Panc1 (cell line): ENCODE data around the gene LITAF. TPM values are rescaled to one million over a fixed set of nuclear protein-coding genes. Genes with fewer than 3 reads are reported as not detected.

Experiments
- ATAC-seq: fragments of 200-7000 bp; cut with Tn5 transposase; 2 replicates; pipeline ENCODE4 v1.9.1; 2020; ENCODE audit warnings: mild to moderate bottlenecking, moderate library complexity
- BruUV-seq: library from RNA; stranded (reverse); fragments of 400-500 nt; replicated peaks from 2 replicates; lab custom pipeline; 2021; lab: Mats Ljungman, UMichigan
- CTCF ChIA-PET: fragments of 300-600 bp; sonication (Branson Sonifier 250); formaldehyde crosslinking; loops from one replicate; lab custom pipeline; 2022; ENCODE audit warnings: antibody characterized with exemption; lab: Charles Lee
- POLR2A ChIA-PET: fragments of 300-600 bp; sonication (Branson Sonifier 250); formaldehyde crosslinking; loops from one replicate; lab custom pipeline; 2022; ENCODE audit warnings: antibody characterized with exemption; lab: Charles Lee
- DNase-seq: peaks from one replicate; pipeline ENCODE4 v3.0.0-alpha.2; 2010; ENCODE audit warnings: low read depth, low spot score
- H3K27ac ChIP-seq: 2 replicates; pipeline ENCODE4 v1.5.1; 2011; ENCODE audit warnings: mild to moderate bottlenecking, low read length, inconsistent platforms
- H3K27me3 ChIP-seq: fragments of 200-500 bp; sonication (Bioruptor generic); 2 replicates; pipeline ENCODE4 v1.6.0; 2014; ENCODE audit warnings: low read length, inconsistent platforms; ENCODE audit not compliant: control insufficient read depth, insufficient read depth
- H3K36me3 ChIP-seq: fragments of 200-500 bp; sonication (Bioruptor generic); 2 replicates; pipeline ENCODE4 v1.5.1; 2014; ENCODE audit warnings: inconsistent platforms, mild to moderate bottlenecking, low read length, moderate library complexity; ENCODE audit not compliant: control insufficient read depth, insufficient read depth
- H3K4me1 ChIP-seq: 2 replicates; pipeline ENCODE4 v1.5.1; 2011; ENCODE audit warnings: inconsistent platforms, mild to moderate bottlenecking, low read length, moderate library complexity; ENCODE audit not compliant: control insufficient read depth, insufficient read depth
- H3K4me3 ChIP-seq, 2 experiments: 2 replicates each; pipeline ENCODE4 v1.5.1; 2011 to 2012; ENCODE audit warnings: low read depth in 2 of 2, low read length in 2 of 2, mild to moderate bottlenecking in 2 of 2, inconsistent platforms in 1 of 2, moderate library complexity in 1 of 2
- H3K9me3 ChIP-seq: fragments of 200-500 bp; sonication (Bioruptor generic); 2 replicates; pipeline ENCODE4 v1.5.1; 2014; ENCODE audit warnings: low read depth, mild to moderate bottlenecking, inconsistent platforms, low read length, moderate library complexity; ENCODE audit not compliant: control insufficient read depth, insufficient read depth
- CTCF ChIP-seq: fragments of 450-650 bp; IDR thresholded peaks from 2 replicates; pipeline ENCODE4 v1.5.1; 2017; ENCODE audit warnings: mild to moderate bottlenecking
- POLR2AphosphoS5 ChIP-seq: IDR thresholded peaks from 2 replicates; pipeline ENCODE4 v1.6.1; 2012; ENCODE audit warnings: mild to moderate bottlenecking, low read depth, low read length, moderate library complexity
- REST ChIP-seq, 2 experiments: IDR thresholded peaks; 2 replicates each; pipeline ENCODE4 v1.6.1; 2011 to 2012; ENCODE audit warnings: low read depth in 2 of 2, control low read depth in 1 of 2, low read length in 1 of 2, mild to moderate bottlenecking in 1 of 2, moderate library complexity in 1 of 2; ENCODE audit not compliant: insufficient read depth in 1 of 2
- SIN3A ChIP-seq: IDR thresholded peaks from 2 replicates; pipeline ENCODE4 v1.6.1; 2012; ENCODE audit warnings: low read depth, mild to moderate bottlenecking, low read length, moderate library complexity, borderline replicate concordance; ENCODE audit not compliant: insufficient read depth
- TCF7L2 ChIP-seq: IDR thresholded peaks from 2 replicates; pipeline ENCODE4 v1.6.1; 2011; ENCODE audit warnings: mild to moderate bottlenecking, low read depth, low read length, inconsistent platforms
- in situ Hi-C: cut with HindIII; loops from 2 replicates; pipeline ENCODE4 v1.10.0; 2016; ENCODE audit warnings: low sequenced_read_pairs, low pct_unique_long_range_greater_than_20kb
- intact Hi-C: fragments of 100-400 bp; cut with micrococcal nuclease; formaldehyde crosslinking; loops from one replicate; pipeline ENCODE4 v1.10.0; 2022; ENCODE audit not compliant: unreplicated experiment
- total RNA-seq: library from RNA; stranded (reverse); gene quantifications from one replicate; pipeline ENCODE4 v1.2.1, GENCODE V29; 2021; ENCODE audit not compliant: unreplicated experiment

Gene LITAF
- total RNA-seq, 1 experiment from 2014 or later = 85.2 TPM

- in situ Hi-C loops = no loop called here
- Histone ChIP-seq H3K27me3 (no peaks in the 10 kb centered on the region), H3K4me1 (0 out of 2 replicates have a peak, but pooled peaks cover 2% of the 10 kb centered on the region), H3K36me3 (no peaks in the 10 kb centered on the region), H3K9me3 (no peaks in the 10 kb centered on the region), H3K4me3 (no peak overlapping the region), H3K27ac (no peak overlapping the region)
- ChIA-PET CTCF (interaction anchor here (0.5 to 0.9 kb wide), 2 partner anchors 63 to 110 kb away, joined by 3 to 4 read pairs; no protein-coding TSS in a partner anchor), POLR2A (no interaction called here)
- 0 out of 2 replicates have a peak, but pooled peaks have one; percentile 41 for ATAC-seq
- DNase-seq = no peak
- intact Hi-C loops = loop anchor here (5.0 kb wide), 2 partner anchors 112 to 123 kb away; no protein-coding TSS in a partner anchor
- TF ChIP-seq CTCF (no peak), SIN3A (no peak), TCF7L2 (no peak), POLR2AphosphoS5 (no peak), REST (IDR thresholded peaks at IDR 0.05; ENCODE audit: insufficient read depth in 1 of 2, low read depth in 2 of 2, low read length in 1 of 2) (no peak)
- no TSS peak for BruUV-seq
Measured at GRCh38 chr16:11530171-11530940, 56.4 kb downstream of the LITAF start.

GRCh38 chr16:11529285-11529684 is 57.4 kb downstream of the LITAF start:
- no peaks in the 10 kb centered on the region for H3K9me3 ChIP-seq
- ChIA-PET POLR2A (interaction anchor here (0.6 kb wide), 1 partner anchor 23 kb away, joined by 3 read pairs; no protein-coding TSS in a partner anchor), CTCF (no interaction called here)
- TF ChIP-seq REST (IDR thresholded peaks at IDR 0.05; ENCODE audit: insufficient read depth in 1 of 2, low read depth in 2 of 2, low read length in 1 of 2) (no peak), CTCF (no peak), SIN3A (no peak), POLR2AphosphoS5 (no peak), TCF7L2 (no peak)
- in situ Hi-C loops (no loop called here), intact Hi-C loops (no loop called here)
- ATAC-seq (no peak), DNase-seq (no peak)
- H3K4me3 ChIP-seq = no peak overlapping the region
- 0 out of 2 replicates have a peak, but pooled peaks cover 2% of the 10 kb centered on the region for H3K4me1 ChIP-seq
- no peak overlapping the region for H3K27ac ChIP-seq
- H3K36me3 ChIP-seq = no peaks in the 10 kb centered on the region
- no TSS peak for BruUV-seq
- H3K27me3 ChIP-seq = no peaks in the 10 kb centered on the region
